Measurements from ENCODE around the gene ZNF536. TPM values are rescaled to one million over a fixed set of nuclear protein-coding genes. Genes with fewer than 3 reads are reported as not detected.

The ZNF536 gene
- total and polyA plus RNA-seq, 2 of the 13 experiments (the other 11 are each of a cell fraction or from before 2014, with no cell fraction given), result not detected

DNA sequence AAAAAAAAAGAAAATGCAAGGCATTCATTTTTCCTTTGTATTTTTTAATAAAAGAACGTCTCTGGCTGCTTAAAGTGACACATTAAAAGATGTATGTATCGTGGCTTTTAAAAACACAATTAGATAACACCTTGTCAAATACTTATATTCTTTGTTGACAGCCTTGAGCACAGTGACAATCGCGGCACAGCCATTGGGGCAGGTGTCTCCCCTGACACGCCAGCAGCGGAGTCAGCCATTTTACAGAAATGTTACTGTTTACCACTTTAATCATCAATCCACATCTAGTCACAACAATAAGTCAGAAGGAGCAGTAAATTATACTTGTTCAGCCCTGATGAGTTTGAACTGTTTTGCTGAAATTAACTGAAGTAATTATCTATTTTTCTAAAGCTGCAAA is 224.1 kb downstream of the ZNF536 start (continued):
- TF ChIP-seq STAG1 (CRISPR knock-in tag; IDR thresholded peaks at IDR 0.05), result no peak
- no peak for TF ChIP-seq CBX1 (IDR thresholded peaks at IDR 0.05; ENCODE audit: low read depth)

DNA sequence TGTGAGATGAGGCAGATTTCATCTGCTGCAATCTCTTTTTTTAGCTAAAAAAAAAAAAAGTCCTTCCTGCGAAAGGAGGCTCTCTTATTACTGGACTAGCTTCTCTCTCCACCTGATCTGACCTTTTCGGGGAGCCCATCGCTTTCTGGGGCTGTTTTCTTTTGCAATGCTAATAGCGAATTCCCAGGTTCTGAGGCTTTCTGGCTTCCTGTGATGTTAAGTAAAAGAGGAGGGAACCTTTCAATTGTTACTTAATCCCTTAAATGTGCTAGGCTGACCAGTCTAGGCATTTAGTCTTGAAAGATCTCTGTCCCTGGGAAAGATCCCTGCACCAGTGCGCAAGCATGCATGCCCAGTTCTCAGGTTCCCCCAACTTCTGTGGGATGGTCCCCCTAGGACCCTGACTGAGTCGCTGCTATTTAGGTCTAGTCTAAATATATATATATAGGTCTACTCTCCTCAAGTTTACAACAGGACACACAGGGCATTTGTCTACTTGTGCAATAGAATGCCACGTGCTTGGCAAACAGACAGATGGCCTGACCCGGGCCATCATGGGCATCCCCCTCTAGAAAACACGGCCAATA is 224.7 kb downstream of the ZNF536 start:
- H3K27me3 ChIP-seq (ENCODE audit: control insufficient read depth in 1 of 2, insufficient read depth in 2 of 2, low read length in 2 of 2), result no peaks in the 10 kb centered on the region; a peak in 1 of 5 replicates
- 4% methylated on average over 8 of the region's 9 CpGs for WGBS (ENCODE audit: low lambda C conversion rate)
- H2AFZ ChIP-seq (ENCODE audit: low read length), result no peak overlapping the region
- no peak overlapping the region for H3K4me2 ChIP-seq (ENCODE audit: low read depth, low read length)
- DNase-seq (ENCODE audit: low spot score) (no peak), FAIRE-seq (no peak), ATAC-seq (no peak)
- no peaks in the 10 kb centered on the region for H3K4me1 ChIP-seq (ENCODE audit: insufficient read depth, low read length)
- no peaks in the 10 kb centered on the region for H3K36me3 ChIP-seq (replicated peaks in 1 of 2; ENCODE audit: control insufficient read depth in 1 of 2, insufficient read depth in 2 of 2, low read length in 2 of 2)
- no TSS peak for BruUV-seq (replicated peaks)
- no peaks in the 10 kb centered on the region for H4K20me1 ChIP-seq (ENCODE audit: insufficient read depth, low read length)
- CTCF ChIA-PET (ENCODE audit: low intra/inter-chr PET ratio, low total read pairs), result no interaction called here
- H3K79me2 ChIP-seq (ENCODE audit: insufficient read depth, low read length), result no peaks in the 10 kb centered on the region
- no peak overlapping the region for H3K4me3 ChIP-seq (replicated peaks in 1 of 3; ENCODE audit: insufficient read depth in 1 of 3, low read depth in 2 of 3, low read length in 3 of 3)
- no peak overlapping the region for H3K27ac ChIP-seq (ENCODE audit: extremely low read length, insufficient read depth, low read length)
- POLR2A ChIA-PET, result no interaction called here
- intact Hi-C loops (cut with micrococcal nuclease; ENCODE audit: unreplicated experiment) (no loop called here), in situ Hi-C loops (cut with HindIII; ENCODE audit: extremely low pct_ligation_motif_present, low pct_unique_long_range_greater_than_20kb) (no loop called here)
- H3K9me3 ChIP-seq (ENCODE audit: low read length), result no peaks in the 10 kb centered on the region
- TF ChIP-seq RFX3 (CRISPR knock-in tag; IDR thresholded peaks at IDR 0.05) (no peak), DNMT1 (CRISPR knock-in tag; IDR thresholded peaks at IDR 0.05) (no peak), ZNF772 (CRISPR knock-in tag; IDR thresholded peaks at IDR 0.05) (no peak), KDM1A (CRISPR knock-in tag; IDR thresholded peaks at IDR 0.05) (no peak), ARHGAP35 (CRISPR knock-in tag; IDR thresholded peaks at IDR 0.05; ENCODE audit: borderline replicate concordance) (no peak), ZNF335 (CRISPR knock-in tag; IDR thresholded peaks at IDR 0.05) (no peak)
- TF ChIP-seq, protein P1, sequence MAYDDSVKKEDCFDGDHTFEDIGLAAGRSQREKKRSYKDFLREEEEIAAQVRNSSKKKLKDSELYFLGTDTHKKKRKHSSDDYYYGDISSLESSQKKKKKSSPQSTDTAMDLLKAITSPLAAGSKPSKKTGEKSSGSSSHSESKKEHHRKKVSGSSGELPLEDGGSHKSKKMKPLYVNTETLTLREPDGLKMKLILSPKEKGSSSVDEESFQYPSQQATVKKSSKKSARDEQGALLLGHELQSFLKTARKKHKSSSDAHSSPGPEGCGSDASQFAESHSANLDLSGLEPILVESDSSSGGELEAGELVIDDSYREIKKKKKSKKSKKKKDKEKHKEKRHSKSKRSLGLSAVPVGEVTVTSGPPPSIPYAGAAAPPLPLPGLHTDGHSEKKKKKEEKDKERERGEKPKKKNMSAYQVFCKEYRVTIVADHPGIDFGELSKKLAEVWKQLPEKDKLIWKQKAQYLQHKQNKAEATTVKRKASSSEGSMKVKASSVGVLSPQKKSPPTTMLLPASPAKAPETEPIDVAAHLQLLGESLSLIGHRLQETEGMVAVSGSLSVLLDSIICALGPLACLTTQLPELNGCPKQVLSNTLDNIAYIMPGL (CRISPR knock-in tag; IDR thresholded peaks at IDR 0.05; ENCODE audit: borderline replicate concordance in 1 of 2, low read depth in 1 of 2), result no peak
- TF ChIP-seq, protein P2, sequence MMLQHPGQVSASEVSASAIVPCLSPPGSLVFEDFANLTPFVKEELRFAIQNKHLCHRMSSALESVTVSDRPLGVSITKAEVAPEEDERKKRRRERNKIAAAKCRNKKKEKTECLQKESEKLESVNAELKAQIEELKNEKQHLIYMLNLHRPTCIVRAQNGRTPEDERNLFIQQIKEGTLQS (CRISPR knock-in tag; IDR thresholded peaks at IDR 0.05), result no peak
- TF ChIP-seq, protein P3, sequence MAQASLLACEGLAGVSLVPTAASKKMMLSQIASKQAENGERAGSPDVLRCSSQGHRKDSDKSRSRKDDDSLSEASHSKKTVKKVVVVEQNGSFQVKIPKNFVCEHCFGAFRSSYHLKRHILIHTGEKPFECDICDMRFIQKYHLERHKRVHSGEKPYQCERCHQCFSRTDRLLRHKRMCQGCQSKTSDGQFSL (CRISPR knock-in tag; IDR thresholded peaks at IDR 0.05), result no peak
- H3K9ac ChIP-seq (ENCODE audit: insufficient read depth, low read depth, low read length), result no peak overlapping the region
